SK-N-SH (cell line): Measurements from ENCODE around the gene CRYBG3. TPM values are rescaled to one million over a fixed set of nuclear protein-coding genes. Genes with fewer than 3 reads are reported as not detected.

ENCODE experiments used
- CTCF ChIA-PET: fragments of 300-600, 350-600 bp; formaldehyde crosslinking; extraction: SDS; loops from one replicate; lab custom pipeline; 2021; lab: Yijun Ruan, JAX
- POLR2A ChIA-PET: fragments of 350-600 bp; sonication (Branson Sonifier 250); formaldehyde crosslinking; extraction: SDS; loops from one replicate; lab custom pipeline; 2020; ENCODE audit warnings: antibody characterized with exemption, inconsistent platforms; lab: Yijun Ruan, JAX
- DNase-seq: peaks from one replicate; pipeline ENCODE4 v3.0.0; 2012
- H2AFZ ChIP-seq: fragments of 200-600 bp; sonication (generic); 2 replicates; pipeline ENCODE4 v1.8.1; 2016; ENCODE audit warnings: antibody characterized with exemption, mild to moderate bottlenecking, low read depth
- H3F3A ChIP-seq: fragments of 200-600 bp; sonication (generic); replicated peaks from 2 replicates; pipeline ENCODE3; 2016; ENCODE audit warnings: antibody characterized with exemption, mild to moderate bottlenecking; ENCODE audit not compliant: insufficient read depth
- H3K27ac ChIP-seq, 2 experiments: fragments of 200-500 bp in 1 of 2; fragments of 200-600 bp in 1 of 2; sonication (Bioruptor generic) in 1 of 2; sonication (generic), shearing (Covaris generic) in 1 of 2; 2 replicates each; pipeline versions ENCODE4 v1.5.1 to v1.6.1; 2014 to 2016; ENCODE audit warnings: low read depth in 2 of 2, inconsistent platforms in 1 of 2, low read length in 1 of 2, mild to moderate bottlenecking in 1 of 2, mixed read lengths in 1 of 2
- H3K27me3 ChIP-seq: fragments of 200-600 bp; sonication (generic), shearing (Covaris generic); 2 replicates; pipeline ENCODE4 v1.6.1; 2016; ENCODE audit warnings: mixed run types; ENCODE audit not compliant: insufficient read depth
- H3K36me3 ChIP-seq, 2 experiments: fragments of 200-500 bp in 1 of 2; fragments of 200-600 bp in 1 of 2; sonication (Bioruptor generic) in 1 of 2; sonication (generic) in 1 of 2; replicated peaks in 1 of 2; 2 replicates each; pipeline versions ENCODE3 to v1.5.1; 2014 to 2016; ENCODE audit warnings: low read length in 1 of 2, mild to moderate bottlenecking in 1 of 2; ENCODE audit not compliant: insufficient read depth in 2 of 2, control insufficient read depth in 1 of 2
- H3K4me1 ChIP-seq, 2 experiments: fragments of 200-500 bp in 1 of 2; fragments of 200-600 bp in 1 of 2; sonication (Bioruptor generic) in 1 of 2; sonication (generic), shearing (Covaris generic) in 1 of 2; 2 replicates each; pipeline versions ENCODE4 v1.5.1 to v1.6.1; 2014 to 2016; ENCODE audit warnings: low read depth in 1 of 2, low read length in 1 of 2, mixed run types in 1 of 2; ENCODE audit not compliant: insufficient read depth in 2 of 2, control insufficient read depth in 1 of 2
- H3K4me2 ChIP-seq: fragments of 200-600 bp; sonication (generic), shearing (Covaris generic); 2 replicates; pipeline ENCODE4 v1.6.1; 2017; ENCODE audit warnings: mixed run types
- H3K4me3 ChIP-seq, 2 experiments: fragments of 200-500 bp in 1 of 2; fragments of 200-600 bp in 1 of 2; sonication (Bioruptor generic) in 1 of 2; sonication (generic), shearing (Covaris generic) in 1 of 2; 2 replicates each; pipeline versions ENCODE4 v1.5.1 to v1.8.1; 2014 to 2016; ENCODE audit warnings: low read depth in 2 of 2, inconsistent platforms in 1 of 2, low read length in 1 of 2, mild to moderate bottlenecking in 1 of 2, mixed read lengths in 1 of 2, moderate library complexity in 1 of 2
- H3K79me2 ChIP-seq: fragments of 200-600 bp; sonication (generic); 2 replicates; pipeline ENCODE4 v1.8.1; 2017; ENCODE audit warnings: mild to moderate bottlenecking; ENCODE audit not compliant: insufficient read depth
- H3K9ac ChIP-seq: fragments of 200-600 bp; sonication (generic); 2 replicates; pipeline ENCODE4 v1.6.1; 2017; ENCODE audit warnings: mixed run types
- H3K9me2 ChIP-seq: fragments of 200-600 bp; sonication (generic); 2 replicates; pipeline ENCODE4 v1.6.1; 2017; ENCODE audit warnings: mixed run types
- H3K9me3 ChIP-seq: fragments of 200-600 bp; sonication (generic); 2 replicates; pipeline ENCODE4 v1.6.1; 2017; ENCODE audit warnings: mixed run types, mild to moderate bottlenecking, moderate library complexity
- H4K20me1 ChIP-seq: fragments of 200-600 bp; sonication (generic); 2 replicates; pipeline ENCODE4 v1.6.1; 2017; ENCODE audit warnings: mild to moderate bottlenecking, mixed run types; ENCODE audit not compliant: insufficient read depth
- CHD2 ChIP-seq: fragments of 150-350 bp; IDR thresholded peaks from 2 replicates; pipeline ENCODE4 v1.6.1; 2018; ENCODE audit warnings: low read length; ENCODE audit not compliant: partially characterized antibody
- ELF1 ChIP-seq: IDR thresholded peaks from 2 replicates; pipeline ENCODE4 v1.4.0; 2012
- EP300 ChIP-seq, 2 experiments: IDR thresholded peaks; 2 replicates each; pipeline versions ENCODE4 v1.4.0 to v1.6.1; 2012; ENCODE audit warnings: borderline replicate concordance in 1 of 2, low read depth in 1 of 2, low read length in 1 of 2
- EZH2phosphoT487 ChIP-seq: fragments of 200-600 bp; sonication (generic); IDR thresholded peaks from 2 replicates; pipeline ENCODE4 v1.6.1; 2017; ENCODE audit warnings: low read depth, mixed run types, mild to moderate bottlenecking, antibody characterized with exemption, moderate library complexity, borderline replicate concordance
- FOXJ3 ChIP-seq: sonication (generic); formaldehyde crosslinking; IDR thresholded peaks from 2 replicates; pipeline ENCODE4 v1.5.1; 2020; ENCODE audit warnings: mild to moderate bottlenecking, missing genetic modification reagents
- FOXM1 ChIP-seq: IDR thresholded peaks from 2 replicates; pipeline ENCODE4 v1.4.0; 2012; ENCODE audit warnings: low read depth, mild to moderate bottlenecking
- GATA2 ChIP-seq: sonication (generic); formaldehyde crosslinking; IDR thresholded peaks from 2 replicates; pipeline ENCODE4 v1.5.0; 2020; ENCODE audit warnings: mild to moderate bottlenecking, missing genetic modification reagents
- JUND ChIP-seq: IDR thresholded peaks from 2 replicates; pipeline ENCODE4 v1.4.0; 2012
- NFIC ChIP-seq: IDR thresholded peaks from 2 replicates; pipeline ENCODE4 v1.4.0; 2012; ENCODE audit warnings: borderline replicate concordance
- RCOR1 ChIP-seq: fragments of 150-350 bp; IDR thresholded peaks from 2 replicates; pipeline ENCODE4 v1.6.1; 2017; ENCODE audit warnings: antibody characterized with exemption, low read length
- RFX5 ChIP-seq: IDR thresholded peaks from 2 replicates; pipeline ENCODE4 v1.6.1; 2012; ENCODE audit warnings: mild to moderate bottlenecking, improper control_type of control experiment, low read length
- RXRA ChIP-seq: IDR thresholded peaks from 2 replicates; pipeline ENCODE4 v1.4.0; 2012; ENCODE audit warnings: low read depth, mild to moderate bottlenecking, borderline replicate concordance
- YY1 ChIP-seq: IDR thresholded peaks from 2 replicates; pipeline ENCODE4 v1.4.0; 2012; ENCODE audit warnings: low read depth, mild to moderate bottlenecking
- WGBS: methylation state at CpG from one replicate; pipeline ENCODE4 v1.1.6; 2017; ENCODE audit warnings: low lambda C conversion rate; 5-methylcytosine and 5-hydroxymethylcytosine counted together
- polyA plus RNA-seq, 3 experiments: library from polyadenylated mRNA; depleted of rRNA; stranded (reverse); fragments of >200 nt; gene quantifications; 2 replicates each; pipeline ENCODE4 v1.2.3, GENCODE V29; 2012
- TF ChIP-seq, protein P1 (sequence below): fragments of 150-350 bp; IDR thresholded peaks from 2 replicates; pipeline ENCODE4 v1.6.1; 2016; ENCODE audit warnings: mild to moderate bottlenecking, low read depth, low read length
- TF ChIP-seq, protein P2 (sequence below): fragments of 200-600 bp; sonication (generic); IDR thresholded peaks from 2 replicates; pipeline ENCODE4 v1.6.1; 2017; ENCODE audit warnings: antibody characterized with exemption, mild to moderate bottlenecking, moderate library complexity
- TF ChIP-seq, protein P3 (sequence below): IDR thresholded peaks from 2 replicates; pipeline ENCODE4 v1.6.1; 2012; ENCODE audit warnings: mild to moderate bottlenecking, low read depth, low read length, moderate library complexity
- TF ChIP-seq, protein P4 (sequence below): IDR thresholded peaks from 2 replicates; pipeline ENCODE4 v1.4.0; 2012; ENCODE audit warnings: low read depth
- TF ChIP-seq, protein P5 (sequence below): IDR thresholded peaks from 2 replicates; pipeline ENCODE4 v1.4.0; 2012; ENCODE audit warnings: low read depth, borderline replicate concordance
- TF ChIP-seq, protein P6 (sequence below): IDR thresholded peaks from 2 replicates; pipeline ENCODE4 v1.4.0; 2012; ENCODE audit warnings: low read depth, borderline replicate concordance
- TF ChIP-seq, protein P7 (sequence below): fragments of 150-350 bp; IDR thresholded peaks from 2 replicates; pipeline ENCODE4 v1.6.1; 2017; ENCODE audit warnings: antibody characterized with exemption, low read length, low read depth, borderline replicate concordance

The CRYBG3 gene
- polyA plus RNA-seq, 1 of the 3 experiments (the other 2 are of a cell fraction) = 2.4 TPM

DNA sequence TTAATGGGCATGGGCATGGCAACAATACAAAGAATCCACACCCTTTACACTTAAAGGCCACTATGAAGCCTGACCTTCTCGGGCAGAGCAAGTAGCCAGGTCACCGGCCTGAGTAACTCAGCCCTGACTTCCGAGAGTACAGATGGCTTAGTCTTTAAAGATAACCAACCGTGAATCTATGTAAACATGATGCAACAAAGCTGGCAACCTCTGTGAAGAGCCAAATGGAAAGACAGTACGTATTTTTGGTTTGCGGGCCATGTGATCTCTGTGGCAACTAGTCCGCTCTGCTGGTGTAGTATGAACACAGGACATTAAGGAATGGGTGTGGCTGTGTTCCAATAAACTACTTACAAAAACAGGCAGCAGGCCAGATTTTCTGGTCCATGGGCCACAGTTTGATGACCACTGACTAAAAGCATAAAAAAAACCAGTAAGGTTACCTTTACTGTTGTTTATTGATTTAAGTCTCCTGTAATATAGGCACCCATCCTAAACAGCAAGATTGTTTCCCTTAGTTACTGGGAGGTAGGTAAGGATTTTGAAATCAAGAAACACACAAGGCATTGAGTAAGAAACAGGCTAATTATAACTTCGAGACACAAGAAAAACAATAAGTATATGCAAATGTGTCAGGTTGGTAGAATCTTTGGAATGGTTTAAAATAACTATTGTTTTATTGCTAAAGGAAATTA is 136.0 kb downstream of the CRYBG3 start:
- no peak overlapping the region for H3K27ac ChIP-seq
- no peaks in the 10 kb centered on the region for H3K9me3 ChIP-seq
- no peaks in the 10 kb centered on the region for H3K79me2 ChIP-seq
- H2AFZ ChIP-seq = no peak overlapping the region
- no peak for DNase-seq
- no peak overlapping the region for H3K9ac ChIP-seq
- no peak overlapping the region for H3K4me3 ChIP-seq
- ChIA-PET POLR2A (no interaction called here), CTCF (no interaction called here)
- H3K27me3 ChIP-seq = no peaks in the 10 kb centered on the region
- H3K4me1 ChIP-seq = no peaks in the 10 kb centered on the region; a peak in 2 of 4 replicates
- H3K9me2 ChIP-seq = no peaks in the 10 kb centered on the region
- 92% methylated on average over 8 of the region's 8 CpGs for WGBS
- H4K20me1 ChIP-seq = no peaks in the 10 kb centered on the region
- peaks cover 23 to 60% of the 10 kb centered on the region in 2 experiments for H3K36me3 ChIP-seq
- H3F3A ChIP-seq = no peaks in the 10 kb centered on the region
- TF ChIP-seq, protein P1, sequence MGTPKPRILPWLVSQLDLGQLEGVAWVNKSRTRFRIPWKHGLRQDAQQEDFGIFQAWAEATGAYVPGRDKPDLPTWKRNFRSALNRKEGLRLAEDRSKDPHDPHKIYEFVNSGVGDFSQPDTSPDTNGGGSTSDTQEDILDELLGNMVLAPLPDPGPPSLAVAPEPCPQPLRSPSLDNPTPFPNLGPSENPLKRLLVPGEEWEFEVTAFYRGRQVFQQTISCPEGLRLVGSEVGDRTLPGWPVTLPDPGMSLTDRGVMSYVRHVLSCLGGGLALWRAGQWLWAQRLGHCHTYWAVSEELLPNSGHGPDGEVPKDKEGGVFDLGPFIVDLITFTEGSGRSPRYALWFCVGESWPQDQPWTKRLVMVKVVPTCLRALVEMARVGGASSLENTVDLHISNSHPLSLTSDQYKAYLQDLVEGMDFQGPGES = no peak
- TF ChIP-seq, protein P2, sequence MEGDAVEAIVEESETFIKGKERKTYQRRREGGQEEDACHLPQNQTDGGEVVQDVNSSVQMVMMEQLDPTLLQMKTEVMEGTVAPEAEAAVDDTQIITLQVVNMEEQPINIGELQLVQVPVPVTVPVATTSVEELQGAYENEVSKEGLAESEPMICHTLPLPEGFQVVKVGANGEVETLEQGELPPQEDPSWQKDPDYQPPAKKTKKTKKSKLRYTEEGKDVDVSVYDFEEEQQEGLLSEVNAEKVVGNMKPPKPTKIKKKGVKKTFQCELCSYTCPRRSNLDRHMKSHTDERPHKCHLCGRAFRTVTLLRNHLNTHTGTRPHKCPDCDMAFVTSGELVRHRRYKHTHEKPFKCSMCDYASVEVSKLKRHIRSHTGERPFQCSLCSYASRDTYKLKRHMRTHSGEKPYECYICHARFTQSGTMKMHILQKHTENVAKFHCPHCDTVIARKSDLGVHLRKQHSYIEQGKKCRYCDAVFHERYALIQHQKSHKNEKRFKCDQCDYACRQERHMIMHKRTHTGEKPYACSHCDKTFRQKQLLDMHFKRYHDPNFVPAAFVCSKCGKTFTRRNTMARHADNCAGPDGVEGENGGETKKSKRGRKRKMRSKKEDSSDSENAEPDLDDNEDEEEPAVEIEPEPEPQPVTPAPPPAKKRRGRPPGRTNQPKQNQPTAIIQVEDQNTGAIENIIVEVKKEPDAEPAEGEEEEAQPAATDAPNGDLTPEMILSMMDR = no peak
- TF ChIP-seq RFX5 = no peak
- no peak for TF ChIP-seq EP300 (IDR thresholded peaks at IDR 0.05; ENCODE audit: borderline replicate concordance in 1 of 2, low read depth in 1 of 2, low read length in 1 of 2)
- TF ChIP-seq YY1 = no peak
- no peak for TF ChIP-seq GATA2 (CRISPR knock-in tag)
- TF ChIP-seq JUND = no peak
- no peak for TF ChIP-seq FOXJ3 (CRISPR knock-in tag)
- TF ChIP-seq, protein P3, sequence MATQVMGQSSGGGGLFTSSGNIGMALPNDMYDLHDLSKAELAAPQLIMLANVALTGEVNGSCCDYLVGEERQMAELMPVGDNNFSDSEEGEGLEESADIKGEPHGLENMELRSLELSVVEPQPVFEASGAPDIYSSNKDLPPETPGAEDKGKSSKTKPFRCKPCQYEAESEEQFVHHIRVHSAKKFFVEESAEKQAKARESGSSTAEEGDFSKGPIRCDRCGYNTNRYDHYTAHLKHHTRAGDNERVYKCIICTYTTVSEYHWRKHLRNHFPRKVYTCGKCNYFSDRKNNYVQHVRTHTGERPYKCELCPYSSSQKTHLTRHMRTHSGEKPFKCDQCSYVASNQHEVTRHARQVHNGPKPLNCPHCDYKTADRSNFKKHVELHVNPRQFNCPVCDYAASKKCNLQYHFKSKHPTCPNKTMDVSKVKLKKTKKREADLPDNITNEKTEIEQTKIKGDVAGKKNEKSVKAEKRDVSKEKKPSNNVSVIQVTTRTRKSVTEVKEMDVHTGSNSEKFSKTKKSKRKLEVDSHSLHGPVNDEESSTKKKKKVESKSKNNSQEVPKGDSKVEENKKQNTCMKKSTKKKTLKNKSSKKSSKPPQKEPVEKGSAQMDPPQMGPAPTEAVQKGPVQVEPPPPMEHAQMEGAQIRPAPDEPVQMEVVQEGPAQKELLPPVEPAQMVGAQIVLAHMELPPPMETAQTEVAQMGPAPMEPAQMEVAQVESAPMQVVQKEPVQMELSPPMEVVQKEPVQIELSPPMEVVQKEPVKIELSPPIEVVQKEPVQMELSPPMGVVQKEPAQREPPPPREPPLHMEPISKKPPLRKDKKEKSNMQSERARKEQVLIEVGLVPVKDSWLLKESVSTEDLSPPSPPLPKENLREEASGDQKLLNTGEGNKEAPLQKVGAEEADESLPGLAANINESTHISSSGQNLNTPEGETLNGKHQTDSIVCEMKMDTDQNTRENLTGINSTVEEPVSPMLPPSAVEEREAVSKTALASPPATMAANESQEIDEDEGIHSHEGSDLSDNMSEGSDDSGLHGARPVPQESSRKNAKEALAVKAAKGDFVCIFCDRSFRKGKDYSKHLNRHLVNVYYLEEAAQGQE = no peak
- TF ChIP-seq, protein P4, sequence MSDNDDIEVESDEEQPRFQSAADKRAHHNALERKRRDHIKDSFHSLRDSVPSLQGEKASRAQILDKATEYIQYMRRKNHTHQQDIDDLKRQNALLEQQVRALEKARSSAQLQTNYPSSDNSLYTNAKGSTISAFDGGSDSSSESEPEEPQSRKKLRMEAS = no peak
- TF ChIP-seq NFIC = no peak
- TF ChIP-seq, protein P5, sequence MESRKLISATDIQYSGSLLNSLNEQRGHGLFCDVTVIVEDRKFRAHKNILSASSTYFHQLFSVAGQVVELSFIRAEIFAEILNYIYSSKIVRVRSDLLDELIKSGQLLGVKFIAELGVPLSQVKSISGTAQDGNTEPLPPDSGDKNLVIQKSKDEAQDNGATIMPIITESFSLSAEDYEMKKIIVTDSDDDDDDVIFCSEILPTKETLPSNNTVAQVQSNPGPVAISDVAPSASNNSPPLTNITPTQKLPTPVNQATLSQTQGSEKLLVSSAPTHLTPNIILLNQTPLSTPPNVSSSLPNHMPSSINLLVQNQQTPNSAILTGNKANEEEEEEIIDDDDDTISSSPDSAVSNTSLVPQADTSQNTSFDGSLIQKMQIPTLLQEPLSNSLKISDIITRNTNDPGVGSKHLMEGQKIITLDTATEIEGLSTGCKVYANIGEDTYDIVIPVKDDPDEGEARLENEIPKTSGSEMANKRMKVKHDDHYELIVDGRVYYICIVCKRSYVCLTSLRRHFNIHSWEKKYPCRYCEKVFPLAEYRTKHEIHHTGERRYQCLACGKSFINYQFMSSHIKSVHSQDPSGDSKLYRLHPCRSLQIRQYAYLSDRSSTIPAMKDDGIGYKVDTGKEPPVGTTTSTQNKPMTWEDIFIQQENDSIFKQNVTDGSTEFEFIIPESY = no peak
- TF ChIP-seq, protein P6, sequence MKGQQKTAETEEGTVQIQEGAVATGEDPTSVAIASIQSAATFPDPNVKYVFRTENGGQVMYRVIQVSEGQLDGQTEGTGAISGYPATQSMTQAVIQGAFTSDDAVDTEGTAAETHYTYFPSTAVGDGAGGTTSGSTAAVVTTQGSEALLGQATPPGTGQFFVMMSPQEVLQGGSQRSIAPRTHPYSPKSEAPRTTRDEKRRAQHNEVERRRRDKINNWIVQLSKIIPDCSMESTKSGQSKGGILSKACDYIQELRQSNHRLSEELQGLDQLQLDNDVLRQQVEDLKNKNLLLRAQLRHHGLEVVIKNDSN = no peak
- no peak for TF ChIP-seq RXRA
- no peak for TF ChIP-seq ELF1
- no peak for TF ChIP-seq FOXM1
- TF ChIP-seq, protein P7, sequence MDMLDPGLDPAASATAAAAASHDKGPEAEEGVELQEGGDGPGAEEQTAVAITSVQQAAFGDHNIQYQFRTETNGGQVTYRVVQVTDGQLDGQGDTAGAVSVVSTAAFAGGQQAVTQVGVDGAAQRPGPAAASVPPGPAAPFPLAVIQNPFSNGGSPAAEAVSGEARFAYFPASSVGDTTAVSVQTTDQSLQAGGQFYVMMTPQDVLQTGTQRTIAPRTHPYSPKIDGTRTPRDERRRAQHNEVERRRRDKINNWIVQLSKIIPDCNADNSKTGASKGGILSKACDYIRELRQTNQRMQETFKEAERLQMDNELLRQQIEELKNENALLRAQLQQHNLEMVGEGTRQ = no peak
- no peak for TF ChIP-seq RCOR1
- TF ChIP-seq EZH2phosphoT487 = no peak
- no peak for TF ChIP-seq CHD2
- no peak overlapping the region for H3K4me2 ChIP-seq
